Islet of Langerhans (tissue), 1 donor: Measurements from ENCODE around the gene ATOSB.

Experiments used
- FAIRE-seq: peaks from one replicate; lab custom pipeline; 2011; peaks lifted over from hg19 to GRCh38; lab: Jason Lieb, UNC

The ATOSB gene

GRCh38 chr9:35112257-35113020 lies 3.2 kb downstream of the ATOSB start:
- no peak for FAIRE-seq

GRCh38 chr9:35111001-35111933 lies 4.4 kb downstream of the ATOSB start:
- FAIRE-seq = peak; percentile 27

GRCh38 chr9:35110327-35110761 lies 5.3 kb downstream of the ATOSB start:
- no peak for FAIRE-seq

GRCh38 chr9:35108946-35109575 lies 6.6 kb downstream of the ATOSB start:
- no peak for FAIRE-seq

- FAIRE-seq = no peak
Observed at GRCh38 chr9:35108461-35108860, 7.2 kb downstream of the ATOSB start.

GRCh38 chr9:35107297-35108290 lies 8.1 kb downstream of the ATOSB start:
- FAIRE-seq = no peak

GRCh38 chr9:35106343-35106730 lies 9.3 kb downstream of the ATOSB start:
- no peak for FAIRE-seq

GRCh38 chr9:35105571-35106342 lies 9.9 kb downstream of the ATOSB start:
- no peak for FAIRE-seq

GRCh38 chr9:35105126-35105525 lies 10.5 kb downstream of the ATOSB start:
- FAIRE-seq = no peak

GRCh38 chr9:35104586-35104985 lies 11.1 kb downstream of the ATOSB start:
- FAIRE-seq = no peak

- no peak for FAIRE-seq
Observed at GRCh38 chr9:35103660-35104191, 11.9 kb downstream of the ATOSB start.

- peak; percentile 96 for FAIRE-seq
Observed at GRCh38 chr9:35102769-35103659, 12.6 kb downstream of the ATOSB start, which contains the start of gene STOML2. Gene STOML2, minus strand, starts transcription at chr9:35103131. Its CDS starts 37 bp downstream, at chr9:35103094.

GRCh38 chr9:35102465-35102768 lies 13.2 kb downstream of the ATOSB start:
- no peak for FAIRE-seq

GRCh38 chr9:35097573-35097972 lies 18.1 kb downstream of the ATOSB start:
- no peak for FAIRE-seq

- FAIRE-seq = no peak
Observed at GRCh38 chr9:35096035-35096849, 19.4 kb downstream of the ATOSB start, which contains the start of gene PIGO. Gene PIGO, minus strand, starts transcription at chr9:35096591. Its CDS starts 1,026 bp downstream, at chr9:35095565.

GRCh38 chr9:35091536-35091935 lies 24.1 kb downstream of the ATOSB start:
- FAIRE-seq = no peak

GRCh38 chr9:35089434-35089833 lies 26.2 kb downstream of the ATOSB start:
- FAIRE-seq = no peak

- no peak for FAIRE-seq
Observed at GRCh38 chr9:35085078-35085477, 30.6 kb downstream of the ATOSB start.
